SHP77 treated with DMSO at 0.1 percent for 48 hours (cell line): Measurements from ENCODE around the gene GAL.

Experiments
- DNase-seq: peaks from one replicate; lab custom pipeline; 2025; lab: John Stamatoyannopoulos, UW

Gene GAL

DNA sequence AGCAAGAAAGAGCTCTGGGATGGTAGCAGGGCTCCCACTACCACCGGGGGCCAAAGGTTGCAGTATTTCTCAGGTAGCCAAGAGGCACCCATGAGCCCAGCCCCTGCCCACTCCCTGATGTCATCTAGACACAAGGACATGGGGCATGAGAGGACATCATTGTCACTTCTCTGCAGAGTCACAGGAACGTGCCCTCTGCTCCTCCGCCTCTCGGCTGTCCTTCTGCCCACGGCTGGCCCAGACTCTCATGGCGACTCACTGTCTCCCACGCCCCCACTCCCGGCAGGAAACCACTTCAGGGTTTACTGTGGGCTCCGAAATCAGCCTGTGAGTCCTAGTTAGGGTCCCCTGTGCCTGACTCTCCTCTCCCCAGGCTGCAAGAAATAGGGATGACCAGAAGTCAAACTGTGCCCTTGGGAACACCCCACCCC lies 1.8 kb upstream of the GAL start:
- no peak for DNase-seq

- no peak for DNase-seq
These were observed 1.2 kb upstream of the GAL start for GRCh38 chr11:68683121-68683520.

GRCh38 chr11:68683536-68684384 lies 584 bp upstream of the GAL start:
- DNase-seq: no peak

DNA sequence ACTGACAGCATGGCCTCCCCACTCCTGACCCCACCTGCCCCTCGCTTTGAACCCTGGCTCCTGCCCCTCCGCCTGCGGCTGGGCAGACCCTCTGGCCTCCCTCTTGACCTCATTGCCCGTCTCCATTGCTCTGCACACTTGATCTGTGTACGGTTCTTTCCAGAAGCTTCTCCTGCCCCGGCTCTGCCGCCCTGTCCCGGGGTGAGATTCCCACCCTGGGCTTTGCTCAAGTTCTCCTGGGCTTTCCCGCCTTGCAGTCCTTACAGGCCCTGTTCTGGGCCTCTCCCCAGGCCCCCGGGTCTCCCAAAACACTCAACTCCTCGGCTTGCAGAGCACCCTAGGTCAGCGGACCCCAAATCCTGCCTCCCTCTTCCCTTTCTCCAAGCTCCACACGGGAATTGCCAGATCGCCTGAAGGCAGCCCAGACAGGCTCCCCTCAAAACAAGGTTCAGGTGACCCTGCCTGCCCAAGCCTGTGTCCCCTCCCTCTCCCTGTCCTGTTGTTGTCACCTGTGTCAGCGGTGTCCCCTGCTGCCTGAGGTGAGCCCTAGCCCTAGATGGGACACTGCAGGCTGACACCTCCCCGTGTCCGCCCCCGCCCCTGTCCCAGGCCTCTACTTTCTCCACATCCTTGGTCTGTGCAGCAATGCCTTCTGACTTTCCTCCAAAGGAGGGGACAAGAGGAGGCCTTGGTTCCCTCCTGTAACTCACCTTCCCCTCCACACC lies 1.5 kb downstream of the GAL start:
- no peak for DNase-seq

- DNase-seq: no peak
These were observed 2.1 kb downstream of the GAL start for GRCh38 chr11:68686486-68686885.

GRCh38 chr11:68687311-68687710 lies 3.0 kb downstream of the GAL start:
- no peak for DNase-seq

GRCh38 chr11:68687986-68688385 lies 3.6 kb downstream of the GAL start:
- no peak for DNase-seq

DNA sequence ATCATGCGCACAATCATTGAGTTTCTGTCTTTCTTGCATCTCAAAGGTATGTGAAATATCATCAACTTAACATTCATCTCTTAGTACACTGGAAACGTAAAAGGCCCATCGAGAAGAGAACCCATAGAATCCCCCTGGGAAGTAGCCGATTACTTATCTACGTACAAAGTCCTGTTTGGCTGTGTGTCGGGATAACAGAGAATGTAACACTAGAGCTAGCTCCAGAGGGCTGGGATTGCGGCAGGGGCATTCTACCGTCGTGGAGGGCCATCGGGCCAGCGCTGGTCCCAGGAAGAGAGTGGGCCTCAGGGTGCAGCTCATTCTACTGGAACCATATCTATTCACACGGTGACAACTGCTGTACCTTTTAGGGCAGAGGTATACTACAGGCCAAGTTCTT lies 4.5 kb downstream of the GAL start:
- DNase-seq: no peak

- no peak for DNase-seq
These were observed 5.6 kb downstream of the GAL start for GRCh38 chr11:68689737-68690625.

- no peak for DNase-seq
These were observed 6.5 kb downstream of the GAL start for GRCh38 chr11:68690671-68691401.

DNA sequence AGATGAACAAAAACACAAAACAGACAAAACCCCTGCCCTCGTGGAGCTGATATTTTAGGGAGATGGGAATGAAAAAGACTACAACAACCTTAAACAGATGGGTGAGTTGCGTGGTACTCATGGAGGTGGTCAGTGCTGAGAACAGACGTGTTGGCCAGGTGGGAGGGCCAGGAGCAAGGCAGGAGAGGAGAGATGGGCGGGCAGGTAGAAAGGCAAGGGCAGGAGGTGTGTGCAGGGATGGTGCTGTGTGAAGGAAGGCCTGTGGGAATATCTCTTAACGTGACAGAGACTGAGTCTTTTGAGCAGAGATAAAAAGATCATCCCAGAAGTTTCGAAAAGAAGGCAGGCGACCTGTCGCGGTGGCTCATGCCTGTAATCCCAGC lies 7.0 kb downstream of the GAL start:
- DNase-seq: no peak

GRCh38 chr11:68692115-68692514 lies 7.8 kb downstream of the GAL start:
- DNase-seq: no peak

DNA sequence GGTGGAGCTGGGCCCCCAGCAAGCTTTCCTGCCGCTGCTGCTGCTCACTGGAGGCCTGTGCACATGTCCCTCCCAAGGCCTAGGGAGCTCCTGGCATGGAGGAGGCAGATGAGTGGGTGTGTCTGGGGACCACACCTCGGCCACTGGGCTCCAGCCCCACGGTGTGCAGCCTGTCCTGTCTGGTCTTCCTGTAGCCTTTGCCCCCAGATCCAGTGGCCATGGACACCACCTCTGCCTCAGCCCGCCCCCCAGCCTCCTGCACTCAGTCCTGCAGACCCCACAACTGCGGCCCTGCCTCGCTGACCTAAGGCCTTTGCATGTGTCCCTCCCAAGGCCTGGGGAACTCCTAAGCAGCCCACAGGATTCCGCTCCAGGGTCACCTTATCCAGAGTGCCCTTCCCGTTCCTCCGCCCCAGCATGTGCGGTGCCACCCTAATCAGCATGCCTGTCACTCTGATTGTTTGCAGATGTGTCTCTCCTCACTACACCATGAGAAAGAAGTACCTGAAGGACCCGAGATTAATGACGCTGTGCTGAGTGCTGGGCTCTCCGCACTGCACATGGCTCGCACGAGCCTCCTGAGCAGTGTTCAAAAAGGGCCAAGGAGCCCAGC lies 8.6 kb downstream of the GAL start:
- DNase-seq: no peak

- no peak for DNase-seq
These were observed 9.1 kb downstream of the GAL start for GRCh38 chr11:68693484-68693882.

DNA sequence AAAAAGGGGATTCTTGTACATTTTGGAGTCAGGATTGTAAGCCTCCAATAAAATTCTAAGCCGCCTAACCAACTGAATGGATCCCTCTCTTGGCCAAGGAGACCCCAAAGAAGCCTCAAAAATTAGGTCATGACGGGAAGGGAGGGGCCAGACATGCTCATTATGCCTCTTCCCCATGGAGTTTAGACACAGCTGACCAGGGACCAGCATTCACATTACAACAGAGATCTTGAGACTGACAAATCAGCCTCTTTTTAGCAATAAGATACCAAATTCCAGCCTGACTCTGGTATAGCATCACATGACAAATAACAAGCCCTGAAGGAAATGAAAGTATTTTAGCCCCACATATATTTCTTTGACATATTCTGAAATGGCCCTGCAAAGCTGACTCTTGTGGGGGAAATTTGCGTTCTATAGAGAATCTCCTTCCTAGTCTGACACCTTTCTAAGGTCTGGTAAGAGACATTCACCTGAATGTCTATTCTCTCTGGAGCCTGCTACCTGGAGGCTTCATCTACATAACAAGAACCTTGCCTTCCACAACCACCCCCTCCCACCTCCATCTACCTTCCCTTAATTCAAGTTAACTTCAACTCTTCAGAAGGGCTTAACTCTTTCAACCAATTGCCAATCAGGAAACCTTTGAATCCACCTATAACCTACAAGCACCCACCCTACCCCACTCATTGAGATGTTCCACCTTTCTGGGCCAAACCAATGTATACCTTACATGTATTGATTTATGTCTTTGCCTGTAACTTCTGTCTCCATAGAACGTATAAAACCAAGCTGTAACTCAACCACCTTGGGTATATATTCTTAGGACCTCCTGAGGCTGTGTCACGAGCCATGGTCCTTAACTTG lies 10.3 kb downstream of the GAL start:
- DNase-seq: no peak

- no peak for DNase-seq
These were observed 11.2 kb downstream of the GAL start for GRCh38 chr11:68695531-68695930.

- no peak for DNase-seq
These were observed 14.6 kb downstream of the GAL start for GRCh38 chr11:68698993-68699392.

- no peak for DNase-seq
These were observed 20.5 kb downstream of the GAL start for GRCh38 chr11:68704887-68705286.

- no peak for DNase-seq
These were observed 23.2 kb downstream of the GAL start for GRCh38 chr11:68707527-68707926.

- DNase-seq: no peak
These were observed 24.7 kb downstream of the GAL start for GRCh38 chr11:68709062-68709461.
